Activated naive CD8-positive, alpha-beta T cell treated with anti-CD3 and anti-CD28 coated beads for 36 hours (primary cell): ENCODE results near the gene FGF18. TPM values are rescaled to one million over a fixed set of nuclear protein-coding genes. Genes with fewer than 3 reads are reported as not detected.
A peak's percentile ranks its signal among the peaks of the same experiment; 100 is the strongest.
"Not testable (repeated sequence)": the region's sequence is repeated elsewhere in the genome, so short reads cannot be mapped to it uniquely, and the experiment has no call there.

Experiments
- DNase-seq: peaks from one replicate; pipeline ENCODE4 v3.0.0; 2021
- H3K27ac Mint-ChIP-seq: one replicate; pipeline ENCODE4 v1.8.0; 2022; ENCODE audit warnings: mild to moderate bottlenecking, moderate library complexity, mixed read lengths
- H3K27me3 Mint-ChIP-seq: one replicate; pipeline ENCODE4 v1.8.0; 2022; ENCODE audit warnings: mild to moderate bottlenecking, mixed read lengths
- H3K36me3 Mint-ChIP-seq: one replicate; pipeline ENCODE4 v1.8.0; 2021; ENCODE audit warnings: mild to moderate bottlenecking, mixed read lengths
- H3K4me1 Mint-ChIP-seq: one replicate; pipeline ENCODE4 v1.8.0; 2021; ENCODE audit warnings: mixed read lengths
- H3K4me3 Mint-ChIP-seq: one replicate; pipeline ENCODE4 v1.8.0; 2022; ENCODE audit warnings: mild to moderate bottlenecking, moderate library complexity, mixed read lengths
- H3K9me3 Mint-ChIP-seq: one replicate; pipeline ENCODE4 v1.8.0; 2022; ENCODE audit warnings: mixed read lengths
- total RNA-seq, 2 experiments: library from RNA; stranded (reverse); gene quantifications; one replicate each; pipeline ENCODE4 v1.2.3, GENCODE V29; 2021

The FGF18 gene
- total RNA-seq, 2 experiments from 2014 or later: 0.21 to 0.28 TPM

- DNase-seq: no peak
- Mint-ChIP-seq H3K4me1 (peaks cover 79% of the 10 kb centered on the region), H3K27me3 (peaks cover 25% of the 10 kb centered on the region), H3K27ac (peak overlapping the region; percentile 82), H3K9me3 (peaks cover 7% of the 10 kb centered on the region), H3K4me3 (peak overlapping the region; percentile 99), H3K36me3 (peaks cover 88% of the 10 kb centered on the region)
These were observed 27.4 kb upstream of the FGF18 start for GRCh38 chr5:171391996-171392577.

- H3K4me1 Mint-ChIP-seq: peaks cover 79% of the 10 kb centered on the region
- H3K27me3 Mint-ChIP-seq: peaks cover 24% of the 10 kb centered on the region
- peaks cover 89% of the 10 kb centered on the region for H3K36me3 Mint-ChIP-seq
- no peak for DNase-seq
- peaks cover 6% of the 10 kb centered on the region for H3K9me3 Mint-ChIP-seq
- H3K27ac Mint-ChIP-seq: peak overlapping the region; percentile 82
- H3K4me3 Mint-ChIP-seq: peak overlapping the region; percentile 99
These were observed 26.8 kb upstream of the FGF18 start for GRCh38 chr5:171392585-171393159.

GRCh38 chr5:171395042-171395441 is 24.4 kb upstream of the FGF18 start:
- Mint-ChIP-seq H3K27me3 (peaks cover 8% of the 10 kb centered on the region), H3K36me3 (peaks cover 86% of the 10 kb centered on the region), H3K4me3 (peak overlapping the region; percentile 1), H3K4me1 (peaks cover 75% of the 10 kb centered on the region), H3K9me3 (no peaks in the 10 kb centered on the region), H3K27ac (peak overlapping the region; percentile 22)
- no peak for DNase-seq

- Mint-ChIP-seq H3K27ac (peak overlapping the region; percentile 75), H3K4me1 (peaks cover 68% of the 10 kb centered on the region), H3K4me3 (peak overlapping the region; percentile 52), H3K36me3 (peaks cover 85% of the 10 kb centered on the region)
- H3K9me3 Mint-ChIP-seq, H3K27me3 Mint-ChIP-seq, DNase-seq: not testable (repeated sequence)
These were observed 22.9 kb upstream of the FGF18 start for GRCh38 chr5:171396583-171396982.

- DNase-seq: no peak
- H3K27ac Mint-ChIP-seq: peak overlapping the region; percentile 31
- H3K4me3 Mint-ChIP-seq: peak overlapping the region; percentile 14
- no peaks in the 10 kb centered on the region for H3K9me3 Mint-ChIP-seq
- H3K36me3 Mint-ChIP-seq: peaks cover 82% of the 10 kb centered on the region
- H3K4me1 Mint-ChIP-seq: peaks cover 67% of the 10 kb centered on the region
- H3K27me3 Mint-ChIP-seq: no peaks in the 10 kb centered on the region
These were observed 22.3 kb upstream of the FGF18 start for GRCh38 chr5:171397190-171397589.

- Mint-ChIP-seq H3K27me3 (no peaks in the 10 kb centered on the region), H3K9me3 (no peaks in the 10 kb centered on the region), H3K4me3 (peak overlapping the region; percentile 14), H3K36me3 (peaks cover 79% of the 10 kb centered on the region), H3K27ac (peak overlapping the region; percentile 31), H3K4me1 (peaks cover 64% of the 10 kb centered on the region)
- no peak for DNase-seq
These were observed 21.8 kb upstream of the FGF18 start for GRCh38 chr5:171397599-171397998.

GRCh38 chr5:171398660-171399059 is 20.8 kb upstream of the FGF18 start:
- not testable (repeated sequence) for H3K27me3 Mint-ChIP-seq, H3K9me3 Mint-ChIP-seq, DNase-seq
- Mint-ChIP-seq H3K36me3 (peaks cover 71% of the 10 kb centered on the region), H3K4me3 (peak overlapping the region; percentile 40), H3K4me1 (peaks cover 57% of the 10 kb centered on the region), H3K27ac (peak overlapping the region; percentile 76)

GRCh38 chr5:171400169-171400568 is 19.3 kb upstream of the FGF18 start:
- Mint-ChIP-seq H3K9me3 (no peaks in the 10 kb centered on the region), H3K4me1 (peaks cover 50% of the 10 kb centered on the region), H3K36me3 (peaks cover 64% of the 10 kb centered on the region), H3K27ac (peak overlapping the region; percentile 70), H3K4me3 (no peak overlapping the region), H3K27me3 (no peaks in the 10 kb centered on the region)
- no peak for DNase-seq

- no peaks in the 10 kb centered on the region for H3K27me3 Mint-ChIP-seq
- H3K36me3 Mint-ChIP-seq: peaks cover 69% of the 10 kb centered on the region
- H3K4me3 Mint-ChIP-seq: no peak overlapping the region
- no peak for DNase-seq
- H3K27ac Mint-ChIP-seq: peak overlapping the region; percentile 70
- H3K4me1 Mint-ChIP-seq: peaks cover 49% of the 10 kb centered on the region
- H3K9me3 Mint-ChIP-seq: no peaks in the 10 kb centered on the region
These were observed 18.1 kb upstream of the FGF18 start for GRCh38 chr5:171401167-171401947.

- not testable (repeated sequence) for DNase-seq, H3K27ac Mint-ChIP-seq, H3K9me3 Mint-ChIP-seq, H3K4me3 Mint-ChIP-seq, H3K27me3 Mint-ChIP-seq
- H3K4me1 Mint-ChIP-seq: peaks cover 48% of the 10 kb centered on the region
- H3K36me3 Mint-ChIP-seq: peaks cover 68% of the 10 kb centered on the region
These were observed 16.7 kb upstream of the FGF18 start for GRCh38 chr5:171402751-171403150.

- H3K4me1 Mint-ChIP-seq: peaks cover 45% of the 10 kb centered on the region
- H3K36me3 Mint-ChIP-seq: peaks cover 64% of the 10 kb centered on the region
- DNase-seq: no peak
- H3K4me3 Mint-ChIP-seq: peak overlapping the region; percentile 10
- H3K9me3 Mint-ChIP-seq: no peaks in the 10 kb centered on the region
- H3K27me3 Mint-ChIP-seq: no peaks in the 10 kb centered on the region
- H3K27ac Mint-ChIP-seq: peak overlapping the region; percentile 46
These were observed 13.8 kb upstream of the FGF18 start for GRCh38 chr5:171405615-171406014.

GRCh38 chr5:171407234-171407633 is 12.2 kb upstream of the FGF18 start:
- Mint-ChIP-seq H3K4me3 (no peak overlapping the region), H3K9me3 (no peaks in the 10 kb centered on the region), H3K27me3 (peaks cover 3% of the 10 kb centered on the region), H3K4me1 (peaks cover 41% of the 10 kb centered on the region), H3K36me3 (peaks cover 68% of the 10 kb centered on the region), H3K27ac (peak overlapping the region; percentile 51)
- DNase-seq: no peak

- H3K27ac Mint-ChIP-seq: peak overlapping the region; percentile 72
- peaks cover 76% of the 10 kb centered on the region for H3K36me3 Mint-ChIP-seq
- no peak overlapping the region for H3K4me3 Mint-ChIP-seq
- H3K27me3 Mint-ChIP-seq: peaks cover 3% of the 10 kb centered on the region
- peaks cover 42% of the 10 kb centered on the region for H3K4me1 Mint-ChIP-seq
- no peaks in the 10 kb centered on the region for H3K9me3 Mint-ChIP-seq
- no peak for DNase-seq
These were observed 10.0 kb upstream of the FGF18 start for GRCh38 chr5:171409164-171410136.

GRCh38 chr5:171410181-171410580 is 9.3 kb upstream of the FGF18 start:
- Mint-ChIP-seq H3K27me3 (peaks cover 3% of the 10 kb centered on the region), H3K27ac (peak overlapping the region; percentile 58), H3K4me3 (no peak overlapping the region), H3K36me3 (peaks cover 71% of the 10 kb centered on the region), H3K4me1 (peaks cover 40% of the 10 kb centered on the region), H3K9me3 (no peaks in the 10 kb centered on the region)
- no peak for DNase-seq
